ENCODE measurements around the gene TRPT1.

DNA sequence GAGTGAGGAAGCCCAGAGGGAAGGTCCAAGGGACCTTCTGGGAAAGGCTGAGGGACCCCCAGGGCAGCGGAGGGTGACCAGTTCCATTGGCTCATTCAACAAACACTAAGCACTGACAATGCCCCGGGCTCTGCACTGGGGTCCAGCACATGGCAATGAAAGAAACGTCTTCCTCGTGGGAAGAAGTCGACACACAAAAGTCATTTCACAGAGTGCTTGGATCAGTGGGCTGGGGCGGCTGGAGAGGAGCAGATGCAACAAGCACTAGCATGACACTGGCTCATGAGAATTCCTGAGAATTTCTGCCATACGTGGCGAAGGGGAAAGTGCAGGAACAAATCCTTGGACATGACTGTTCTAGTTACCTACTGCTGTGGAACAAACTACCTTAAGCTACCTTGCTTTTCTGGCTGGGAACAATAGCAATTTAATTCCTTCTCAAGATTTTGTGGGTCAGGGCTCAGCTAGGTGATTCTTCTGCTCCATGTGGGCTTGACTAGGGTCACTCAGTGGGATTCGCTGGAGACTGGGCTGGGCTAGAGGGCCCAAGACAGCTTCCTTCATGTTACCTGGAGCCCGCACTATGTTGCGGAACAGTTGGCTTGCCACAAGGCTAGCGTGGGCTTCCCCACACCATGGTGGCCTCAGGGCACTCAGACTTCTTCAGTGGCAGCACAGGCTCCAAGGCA lies 46.9 kb downstream of the TRPT1 start:
- no peak for TF ChIP-seq EZH2 (IDR thresholded peaks at IDR 0.05; ENCODE audit: insufficient read depth, poor library complexity, severe bottlenecking)
- TF ChIP-seq EZH2phosphoT487 (IDR thresholded peaks at IDR 0.05; ENCODE audit: insufficient read depth, low read depth) = no peak

Data from GM23248 (cell line).